ENCODE results near the gene KREMEN2.

DNA sequence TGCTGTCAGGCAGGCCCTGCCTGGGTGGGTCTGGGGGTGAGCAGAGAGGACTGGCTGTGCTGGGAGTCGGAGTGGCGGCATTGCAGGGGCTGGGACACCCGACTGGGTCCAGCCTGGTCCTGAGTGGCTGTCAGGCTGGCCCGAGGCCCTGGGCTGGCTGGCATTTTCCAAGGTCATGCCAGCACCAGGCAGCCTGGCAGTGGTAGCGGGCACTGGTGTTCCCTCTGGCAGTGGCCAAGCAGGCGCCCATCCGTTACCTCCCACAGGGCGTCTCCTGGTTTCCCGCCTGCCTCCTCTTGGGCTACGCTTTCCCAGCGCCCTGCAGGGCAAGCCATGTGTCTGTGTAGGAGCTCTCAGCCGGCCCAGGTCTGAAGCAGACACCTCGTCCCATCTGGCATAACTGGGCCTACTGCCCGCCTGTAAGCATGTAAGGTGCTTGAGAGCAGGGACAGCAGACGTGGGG, 21.8 kb downstream of the KREMEN2 start:
- TF ChIP-seq, protein P1, sequence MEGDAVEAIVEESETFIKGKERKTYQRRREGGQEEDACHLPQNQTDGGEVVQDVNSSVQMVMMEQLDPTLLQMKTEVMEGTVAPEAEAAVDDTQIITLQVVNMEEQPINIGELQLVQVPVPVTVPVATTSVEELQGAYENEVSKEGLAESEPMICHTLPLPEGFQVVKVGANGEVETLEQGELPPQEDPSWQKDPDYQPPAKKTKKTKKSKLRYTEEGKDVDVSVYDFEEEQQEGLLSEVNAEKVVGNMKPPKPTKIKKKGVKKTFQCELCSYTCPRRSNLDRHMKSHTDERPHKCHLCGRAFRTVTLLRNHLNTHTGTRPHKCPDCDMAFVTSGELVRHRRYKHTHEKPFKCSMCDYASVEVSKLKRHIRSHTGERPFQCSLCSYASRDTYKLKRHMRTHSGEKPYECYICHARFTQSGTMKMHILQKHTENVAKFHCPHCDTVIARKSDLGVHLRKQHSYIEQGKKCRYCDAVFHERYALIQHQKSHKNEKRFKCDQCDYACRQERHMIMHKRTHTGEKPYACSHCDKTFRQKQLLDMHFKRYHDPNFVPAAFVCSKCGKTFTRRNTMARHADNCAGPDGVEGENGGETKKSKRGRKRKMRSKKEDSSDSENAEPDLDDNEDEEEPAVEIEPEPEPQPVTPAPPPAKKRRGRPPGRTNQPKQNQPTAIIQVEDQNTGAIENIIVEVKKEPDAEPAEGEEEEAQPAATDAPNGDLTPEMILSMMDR (conservative IDR thresholded peaks at IDR 0.05; ENCODE audit: low read depth, low read length) = no peak
- TF ChIP-seq MAFK (IDR thresholded peaks at IDR 0.05; ENCODE audit: low read depth, low read length) (no peak), BHLHE40 (IDR thresholded peaks at IDR 0.05; ENCODE audit: low read depth, low read length) (no peak), POLR2A (IDR thresholded peaks at IDR 0.05; ENCODE audit: low read depth, low read length) (no peak), RCOR1 (IDR thresholded peaks at IDR 0.05; ENCODE audit: insufficient replicate concordance, low read length) (no peak), CEBPB (IDR thresholded peaks at IDR 0.05; ENCODE audit: low read depth, low read length) (no peak), SMC3 (IDR thresholded peaks at IDR 0.05; ENCODE audit: low read depth, low read length) (no peak), RAD21 (IDR thresholded peaks at IDR 0.05; ENCODE audit: low read length) (no peak), FOS (IDR thresholded peaks at IDR 0.05; ENCODE audit: low read depth, low read length) (no peak), MAZ (IDR thresholded peaks at IDR 0.05; ENCODE audit: borderline replicate concordance, low read depth, low read length) (no peak), RFX5 (IDR thresholded peaks at IDR 0.05; ENCODE audit: low read depth, low read length) (no peak), CHD1 (IDR thresholded peaks at IDR 0.05; ENCODE audit: low read depth, low read length) (no peak)
- TF ChIP-seq, protein P2, sequence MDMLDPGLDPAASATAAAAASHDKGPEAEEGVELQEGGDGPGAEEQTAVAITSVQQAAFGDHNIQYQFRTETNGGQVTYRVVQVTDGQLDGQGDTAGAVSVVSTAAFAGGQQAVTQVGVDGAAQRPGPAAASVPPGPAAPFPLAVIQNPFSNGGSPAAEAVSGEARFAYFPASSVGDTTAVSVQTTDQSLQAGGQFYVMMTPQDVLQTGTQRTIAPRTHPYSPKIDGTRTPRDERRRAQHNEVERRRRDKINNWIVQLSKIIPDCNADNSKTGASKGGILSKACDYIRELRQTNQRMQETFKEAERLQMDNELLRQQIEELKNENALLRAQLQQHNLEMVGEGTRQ (IDR thresholded peaks at IDR 0.05; ENCODE audit: low read depth, low read length) = no peak
